Peyer's patch (tissue), 4 donors: ENCODE results near the gene CACNG1. TPM values are rescaled to one million over a fixed set of nuclear protein-coding genes. Genes with fewer than 3 reads are reported as not detected.

Experiments
- DNase-seq, 3 donors: peaks; one replicate each; pipeline ENCODE4 v3.0.0-alpha.2; 2017 to 2019
- H3K27ac ChIP-seq, 4 donors: fragments of 200-600 bp; sonication (generic); one replicate each; pipeline ENCODE4 v1.5.1; 2016 to 2019
- H3K27me3 ChIP-seq, 2 donors: fragments of 200-600 bp; sonication (generic); one replicate each; pipeline ENCODE4 v1.5.1; 2019
- H3K36me3 ChIP-seq, 3 donors: fragments of 200-600 bp; sonication (generic); one replicate each; pipeline ENCODE4 v1.5.1; 2016 to 2019
- H3K4me1 ChIP-seq, 4 donors: fragments of 200-600 bp; sonication (generic); one replicate each; pipeline ENCODE4 v1.5.1; 2016 to 2019
- H3K4me3 ChIP-seq, 4 donors: fragments of 200-600 bp; sonication (generic); 1 replicate in 3 of 4; 2 replicates in 1 of 4; pipeline ENCODE4 v1.5.1; 2016 to 2019; ENCODE audit warnings: mild to moderate bottlenecking in 1 of 4
- H3K9me3 ChIP-seq, 4 donors: fragments of 200-600 bp; sonication (generic); one replicate each; pipeline ENCODE4 v1.5.1; 2016 to 2019; ENCODE audit warnings: mild to moderate bottlenecking in 1 of 4
- POLR2A ChIP-seq, 2 donors: fragments of 450-650 bp; IDR thresholded peaks; one replicate each; pipeline ENCODE4 v1.5.1; 2017; ENCODE audit warnings: antibody characterized with exemption in 2 of 2, mild to moderate bottlenecking in 2 of 2, moderate library complexity in 2 of 2
- total RNA-seq, 4 donors: library from RNA; depleted of rRNA; stranded (reverse); fragments of >200 nt; gene quantifications; one replicate each; pipeline ENCODE4 v1.1.0, GENCODE V29; 2016
- TF ChIP-seq, protein P1 (sequence below), 6 experiments: fragments of 450-650 bp in 4 of 6; fragments of 200-600 bp in 2 of 6; sonication (generic) in 1 of 6; IDR thresholded peaks; one replicate each; pipeline ENCODE4 v1.5.1; 2017 to 2019; ENCODE audit warnings: antibody characterized with exemption in 6 of 6, mild to moderate bottlenecking in 3 of 6, moderate library complexity in 1 of 6

The CACNG1 gene
- total RNA-seq, 4 donors from 2014 or later, result not detected

DNA sequence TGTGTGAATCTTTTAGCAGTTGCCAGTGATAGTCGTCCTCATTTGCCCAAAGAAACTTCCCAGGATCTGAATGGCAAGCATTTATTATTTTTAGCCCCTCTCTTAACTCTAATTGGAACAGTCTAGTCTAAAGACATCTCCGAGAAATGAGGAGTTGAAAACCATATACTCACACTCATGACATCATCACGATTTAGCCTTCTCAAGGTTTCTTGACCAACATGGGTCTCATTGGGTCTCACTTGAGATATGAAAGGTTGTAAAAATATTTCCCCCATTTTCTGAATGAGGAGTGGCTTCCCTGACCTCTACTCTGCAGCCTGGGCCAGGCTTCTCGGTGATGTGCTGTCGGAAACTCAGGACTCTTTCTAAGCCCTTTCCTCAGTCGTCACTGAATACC is 37.1 kb upstream of the CACNG1 start:
- Histone ChIP-seq H3K27ac (no peak overlapping the region), H3K36me3 (no peaks in the 10 kb centered on the region), H3K4me3 (no peak overlapping the region), H3K9me3 (no peaks in the 10 kb centered on the region), H3K27me3 (no peaks in the 10 kb centered on the region), H3K4me1 (no peaks in the 10 kb centered on the region)
- no peak for DNase-seq
- TF ChIP-seq POLR2A (IDR thresholded peaks at IDR 0.05), result no peak
- TF ChIP-seq, protein P1, sequence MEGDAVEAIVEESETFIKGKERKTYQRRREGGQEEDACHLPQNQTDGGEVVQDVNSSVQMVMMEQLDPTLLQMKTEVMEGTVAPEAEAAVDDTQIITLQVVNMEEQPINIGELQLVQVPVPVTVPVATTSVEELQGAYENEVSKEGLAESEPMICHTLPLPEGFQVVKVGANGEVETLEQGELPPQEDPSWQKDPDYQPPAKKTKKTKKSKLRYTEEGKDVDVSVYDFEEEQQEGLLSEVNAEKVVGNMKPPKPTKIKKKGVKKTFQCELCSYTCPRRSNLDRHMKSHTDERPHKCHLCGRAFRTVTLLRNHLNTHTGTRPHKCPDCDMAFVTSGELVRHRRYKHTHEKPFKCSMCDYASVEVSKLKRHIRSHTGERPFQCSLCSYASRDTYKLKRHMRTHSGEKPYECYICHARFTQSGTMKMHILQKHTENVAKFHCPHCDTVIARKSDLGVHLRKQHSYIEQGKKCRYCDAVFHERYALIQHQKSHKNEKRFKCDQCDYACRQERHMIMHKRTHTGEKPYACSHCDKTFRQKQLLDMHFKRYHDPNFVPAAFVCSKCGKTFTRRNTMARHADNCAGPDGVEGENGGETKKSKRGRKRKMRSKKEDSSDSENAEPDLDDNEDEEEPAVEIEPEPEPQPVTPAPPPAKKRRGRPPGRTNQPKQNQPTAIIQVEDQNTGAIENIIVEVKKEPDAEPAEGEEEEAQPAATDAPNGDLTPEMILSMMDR (IDR thresholded peaks at IDR 0.05), result no peak

DNA sequence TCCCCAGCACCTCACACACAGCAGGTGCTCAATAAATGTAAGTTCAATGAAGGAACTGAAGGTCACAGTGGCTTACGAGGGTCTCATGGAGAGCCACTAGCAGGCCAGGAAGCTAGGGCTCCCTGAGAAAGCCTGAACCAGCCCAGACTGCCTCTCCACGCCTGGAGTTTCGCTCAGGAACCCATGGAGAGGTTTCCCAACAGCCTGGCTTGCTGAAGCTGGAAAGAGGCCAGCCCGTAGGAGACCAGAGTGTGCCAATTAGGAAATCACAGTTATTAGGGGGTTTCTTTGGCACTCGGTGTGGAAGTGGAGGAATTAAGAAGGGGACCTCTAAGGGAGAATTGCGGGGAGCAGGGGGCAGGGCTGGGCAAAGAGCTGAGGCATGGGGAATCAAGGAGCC is 36.3 kb upstream of the CACNG1 start:
- TF ChIP-seq, protein P1 (IDR thresholded peaks at IDR 0.05), result no peak
- TF ChIP-seq POLR2A (IDR thresholded peaks at IDR 0.05), result no peak
- no peak overlapping the region for H3K27ac ChIP-seq
- no peaks in the 10 kb centered on the region for H3K27me3 ChIP-seq
- no peaks in the 10 kb centered on the region for H3K9me3 ChIP-seq
- H3K36me3 ChIP-seq, result no peaks in the 10 kb centered on the region
- H3K4me3 ChIP-seq, result no peak overlapping the region
- no peak for DNase-seq
- no peaks in the 10 kb centered on the region for H3K4me1 ChIP-seq

DNA sequence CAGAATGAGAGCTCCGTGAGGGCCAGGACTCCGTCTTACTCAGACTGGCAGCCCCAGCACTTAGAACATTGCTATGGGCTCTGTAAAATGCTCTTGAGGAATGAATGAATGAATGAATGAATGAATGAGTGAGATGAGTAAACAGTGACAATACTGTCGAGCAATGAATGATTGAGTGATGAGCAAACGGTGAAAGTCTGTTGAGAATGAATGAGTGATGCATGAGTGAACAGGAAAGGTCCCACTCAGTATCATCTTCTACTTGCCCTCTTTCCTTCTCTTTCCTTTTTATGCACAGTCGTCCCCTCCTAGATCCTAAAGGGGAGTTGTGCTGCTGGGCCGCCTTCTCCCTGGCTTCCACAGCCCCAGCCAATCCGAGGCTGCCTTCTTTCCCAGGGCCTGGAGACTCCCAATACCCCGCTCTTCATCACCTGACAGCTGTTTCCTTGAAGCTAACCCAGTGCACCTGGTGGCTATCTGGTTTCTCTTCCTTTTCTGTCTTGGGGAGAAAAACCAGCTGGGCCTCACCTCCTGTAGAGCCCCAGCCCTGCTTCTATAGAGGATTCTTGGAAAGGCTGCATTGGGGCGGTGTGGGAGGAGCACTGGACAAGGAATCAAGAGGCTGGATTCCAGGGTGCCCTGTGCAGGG is 32.7 kb upstream of the CACNG1 start:
- H3K27ac ChIP-seq, result no peak overlapping the region
- H3K4me3 ChIP-seq, result no peak overlapping the region
- no peaks in the 10 kb centered on the region for H3K36me3 ChIP-seq
- H3K27me3 ChIP-seq, result no peaks in the 10 kb centered on the region
- no peak for DNase-seq
- no peaks in the 10 kb centered on the region for H3K4me1 ChIP-seq
- TF ChIP-seq, protein P1 (IDR thresholded peaks at IDR 0.05), result no peak
- no peak for TF ChIP-seq POLR2A (IDR thresholded peaks at IDR 0.05)
- no peaks in the 10 kb centered on the region for H3K9me3 ChIP-seq

DNA sequence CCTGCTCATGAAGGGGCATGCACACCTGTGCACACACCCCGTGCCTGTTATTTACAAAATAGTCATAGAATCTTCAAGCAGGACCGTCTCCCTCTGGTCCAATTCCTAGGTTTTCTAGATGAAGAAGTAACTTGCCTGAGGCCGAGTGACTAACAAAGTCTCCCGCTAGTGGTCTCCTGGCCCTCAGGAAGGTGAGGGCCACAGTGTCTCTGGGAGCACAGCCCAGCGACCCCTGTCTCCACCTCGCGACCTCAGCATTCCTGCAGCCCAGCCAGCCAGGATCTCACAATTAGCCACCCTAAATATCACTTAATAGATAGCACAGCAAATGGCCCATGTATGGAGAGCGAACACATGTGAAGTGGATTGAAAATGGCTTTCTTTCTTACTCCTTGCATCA is 30.5 kb upstream of the CACNG1 start:
- H3K36me3 ChIP-seq, result no peaks in the 10 kb centered on the region
- no peak overlapping the region for H3K4me3 ChIP-seq
- no peaks in the 10 kb centered on the region for H3K27me3 ChIP-seq
- no peaks in the 10 kb centered on the region for H3K9me3 ChIP-seq
- no peaks in the 10 kb centered on the region for H3K4me1 ChIP-seq
- no peak for TF ChIP-seq POLR2A (IDR thresholded peaks at IDR 0.05)
- TF ChIP-seq, protein P1 (IDR thresholded peaks at IDR 0.05), result no peak
- no peak for DNase-seq
- no peak overlapping the region for H3K27ac ChIP-seq

DNA sequence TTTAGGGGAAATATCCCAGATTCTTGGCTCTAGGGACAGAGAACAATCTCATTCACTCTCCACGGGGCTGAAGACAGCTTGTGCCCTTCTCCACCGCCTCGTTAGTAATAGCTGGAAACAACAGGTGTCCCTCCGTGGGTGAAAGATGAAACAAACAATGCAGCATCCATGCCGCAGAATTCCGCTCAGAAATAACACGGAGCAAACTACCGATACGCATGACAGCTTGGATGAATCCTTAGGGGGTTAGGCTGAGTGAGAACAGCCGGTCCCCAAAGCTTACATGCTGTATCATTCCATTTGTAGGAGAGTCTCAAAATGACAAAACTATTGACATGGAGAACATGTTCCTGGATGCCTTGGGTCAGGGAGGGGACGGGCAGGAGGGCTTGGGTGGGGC is 29.4 kb upstream of the CACNG1 start:
- no peak overlapping the region for H3K27ac ChIP-seq
- H3K36me3 ChIP-seq, result no peaks in the 10 kb centered on the region
- no peaks in the 10 kb centered on the region for H3K4me1 ChIP-seq
- H3K9me3 ChIP-seq, result no peaks in the 10 kb centered on the region
- TF ChIP-seq, protein P1 (IDR thresholded peaks at IDR 0.05), result no peak
- H3K27me3 ChIP-seq, result no peaks in the 10 kb centered on the region
- no peak overlapping the region for H3K4me3 ChIP-seq
- no peak for DNase-seq
